Measurements from ENCODE around the gene C8G.

DNA sequence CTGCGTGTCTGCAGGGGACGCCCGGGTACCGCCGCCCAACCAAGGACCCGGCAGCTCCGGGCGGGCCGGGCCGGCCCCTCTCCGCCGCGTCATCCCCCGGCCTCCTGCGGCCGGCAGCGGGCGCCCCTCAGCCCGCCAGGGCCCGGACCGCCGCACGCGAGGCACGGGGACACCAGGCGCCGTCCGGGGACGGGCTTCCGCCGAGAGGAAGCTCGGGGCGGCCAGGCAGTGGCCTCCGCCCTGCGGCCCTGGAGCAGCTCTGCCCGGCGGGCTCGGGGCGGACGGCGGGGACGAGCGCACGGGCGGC, 878 bp upstream of the C8G start:
- TF ChIP-seq CTCF (conservative IDR thresholded peaks at IDR 0.05; ENCODE audit: low read depth, low read length) = no peak
- no peak for TF ChIP-seq EZH2 (IDR thresholded peaks at IDR 0.05; ENCODE audit: low read length, unreplicated experiment)
- no peak for TF ChIP-seq EZH2phosphoT487 (IDR thresholded peaks at IDR 0.05; ENCODE audit: borderline replicate concordance, low read length)

Measured in PC-3 (cell line).